Measurements from ENCODE around the gene FUBP3.

GRCh38 chr9:130590305-130590704 is 10.9 kb downstream of the FUBP3 start:
- TF ChIP-seq GATA2 (IDR thresholded peaks at IDR 0.05; ENCODE audit: low read depth, low read length): no peak
- TF ChIP-seq GATA3 (IDR thresholded peaks at IDR 0.05; ENCODE audit: low read depth, low read length): no peak
